ENCODE results near the gene EIF2B1. TPM values are rescaled to one million over a fixed set of nuclear protein-coding genes. Genes with fewer than 3 reads are reported as not detected.

Gene EIF2B1
- total RNA-seq, 1 experiment from 2014 or later: 46.5 TPM

- H3K36me3 Mint-ChIP-seq: peaks cover 35% of the 10 kb centered on the region
- ATAC-seq (no peak), DNase-seq (ENCODE audit: low spot score) (no peak)
- H3K4me1 Mint-ChIP-seq: no peaks in the 10 kb centered on the region
- H3K27ac Mint-ChIP-seq: no peak overlapping the region
- TF ChIP-seq PREB (CRISPR knock-in tag; IDR thresholded peaks at IDR 0.05; ENCODE audit: borderline replicate concordance) (no peak), ATF6 (CRISPR knock-in tag; IDR thresholded peaks at IDR 0.05) (no peak), GRHL2 (CRISPR knock-in tag; IDR thresholded peaks at IDR 0.05; ENCODE audit: insufficient replicate concordance, severe bottlenecking) (no peak), IRF2 (CRISPR knock-in tag; IDR thresholded peaks at IDR 0.05; ENCODE audit: borderline replicate concordance, low read depth) (no peak), FOXP4 (CRISPR knock-in tag; IDR thresholded peaks at IDR 0.05) (no peak), TEAD4 (CRISPR knock-in tag; IDR thresholded peaks at IDR 0.05) (no peak), ZNF423 (CRISPR knock-in tag; IDR thresholded peaks at IDR 0.05) (no peak)
- H3K27me3 Mint-ChIP-seq (ENCODE audit: low read depth): no peaks in the 10 kb centered on the region
- H3K9me3 Mint-ChIP-seq: no peaks in the 10 kb centered on the region
- ChIA-PET CTCF (no interaction called here), POLR2A (no interaction called here)
- H3K4me3 Mint-ChIP-seq: no peak overlapping the region
These were observed 21.9 kb upstream of the EIF2B1 start for GRCh38 chr12:123655420-123655819.

GRCh38 chr12:123654129-123654701, 20.7 kb upstream of the EIF2B1 start:
- Mint-ChIP-seq H3K4me3 (no peak overlapping the region), H3K4me1 (no peaks in the 10 kb centered on the region), H3K36me3 (peaks cover 28% of the 10 kb centered on the region), H3K9me3 (no peaks in the 10 kb centered on the region), H3K27ac (no peak overlapping the region), H3K27me3 (ENCODE audit: low read depth) (no peaks in the 10 kb centered on the region)
- ChIA-PET POLR2A (interaction anchor here (0.7 kb wide), 1 partner anchor 14 kb away, joined by 3 read pairs; no protein-coding TSS in a partner anchor), CTCF (no interaction called here)
- ATAC-seq (no peak), DNase-seq (ENCODE audit: low spot score) (no peak)
- no peak for TF ChIP-seq SMAD4 (CRISPR knock-in tag; IDR thresholded peaks at IDR 0.05)
- no peak for TF ChIP-seq CDX4 (CRISPR knock-in tag; IDR thresholded peaks at IDR 0.05; ENCODE audit: borderline replicate concordance)
- no peak for TF ChIP-seq ZNF671 (CRISPR knock-in tag; IDR thresholded peaks at IDR 0.05)
- no peak for TF ChIP-seq GTF2I (CRISPR knock-in tag; conservative IDR thresholded peaks at IDR 0.05)
- no peak for TF ChIP-seq AR (CRISPR knock-in tag; IDR thresholded peaks at IDR 0.05)
- TF ChIP-seq IRF2 (CRISPR knock-in tag; IDR thresholded peaks at IDR 0.05; ENCODE audit: borderline replicate concordance, low read depth): no peak
- no peak for TF ChIP-seq PREB (CRISPR knock-in tag; IDR thresholded peaks at IDR 0.05; ENCODE audit: borderline replicate concordance)
- TF ChIP-seq ZNF138 (CRISPR knock-in tag; conservative IDR thresholded peaks at IDR 0.05): no peak
- TF ChIP-seq GRHL2 (CRISPR knock-in tag; IDR thresholded peaks at IDR 0.05; ENCODE audit: insufficient replicate concordance, severe bottlenecking): no peak
- TF ChIP-seq EMX1 (CRISPR knock-in tag; IDR thresholded peaks at IDR 0.05): no peak
- no peak for TF ChIP-seq FOXP1 (CRISPR knock-in tag; IDR thresholded peaks at IDR 0.05; ENCODE audit: borderline replicate concordance)
- TF ChIP-seq SMAD3 (CRISPR knock-in tag; IDR thresholded peaks at IDR 0.05; ENCODE audit: borderline replicate concordance): no peak

All from WTC11 (cell line).